Activated T-cell treated with anti-CD3 and anti-CD28 coated beads, Interleukin-2, amount 50 U/mL, for 72 hours (primary cell): ENCODE data around the gene NBPF10. TPM values are rescaled to one million over a fixed set of nuclear protein-coding genes. Genes with fewer than 3 reads are reported as not detected.
"Not testable (repeated sequence)": the region's sequence is repeated elsewhere in the genome, so short reads cannot be mapped to it uniquely, and the experiment has no call there.

Source experiments
- ATAC-seq, 2 donors: fragments of 150-1000 bp; cut with Tn5 transposase; replicated peaks in 1 of 2; 2 replicates each; pipeline ENCODE4 v1.10.0; 2021; ENCODE audit warnings: moderate library complexity in 2 of 2, mild to moderate bottlenecking in 1 of 2
- DNase-seq, 2 donors: peaks; one replicate each; pipeline ENCODE4 v3.0.0; 2021 to 2022; ENCODE audit warnings: mixed read lengths in 1 of 2
- H3K27ac Mint-ChIP-seq: one replicate; pipeline ENCODE4 v1.8.0; 2022; ENCODE audit warnings: mild to moderate bottlenecking, moderate library complexity, mixed read lengths
- H3K27me3 Mint-ChIP-seq: one replicate; pipeline ENCODE4 v1.8.0; 2022; ENCODE audit warnings: low read depth, mixed read lengths
- H3K36me3 Mint-ChIP-seq, 2 donors: one replicate each; pipeline ENCODE4 v1.8.0; 2022; ENCODE audit warnings: mixed read lengths in 2 of 2, mild to moderate bottlenecking in 1 of 2; ENCODE audit not compliant: insufficient read depth in 2 of 2
- H3K4me1 Mint-ChIP-seq: one replicate; pipeline ENCODE4 v1.8.0; 2022; ENCODE audit warnings: low read depth, mixed read lengths
- H3K4me3 Mint-ChIP-seq, 2 donors: one replicate each; pipeline ENCODE4 v1.8.0; 2022; ENCODE audit warnings: mild to moderate bottlenecking in 2 of 2, mixed read lengths in 2 of 2, moderate library complexity in 2 of 2
- H3K9me3 Mint-ChIP-seq, 2 donors: one replicate each; pipeline ENCODE4 v1.8.0; 2022; ENCODE audit warnings: mixed read lengths in 2 of 2
- total RNA-seq, 2 donors: library from RNA; stranded (reverse); gene quantifications; one replicate each; pipeline ENCODE4 v1.2.3, GENCODE V29; 2022

The NBPF10 gene, protein sequence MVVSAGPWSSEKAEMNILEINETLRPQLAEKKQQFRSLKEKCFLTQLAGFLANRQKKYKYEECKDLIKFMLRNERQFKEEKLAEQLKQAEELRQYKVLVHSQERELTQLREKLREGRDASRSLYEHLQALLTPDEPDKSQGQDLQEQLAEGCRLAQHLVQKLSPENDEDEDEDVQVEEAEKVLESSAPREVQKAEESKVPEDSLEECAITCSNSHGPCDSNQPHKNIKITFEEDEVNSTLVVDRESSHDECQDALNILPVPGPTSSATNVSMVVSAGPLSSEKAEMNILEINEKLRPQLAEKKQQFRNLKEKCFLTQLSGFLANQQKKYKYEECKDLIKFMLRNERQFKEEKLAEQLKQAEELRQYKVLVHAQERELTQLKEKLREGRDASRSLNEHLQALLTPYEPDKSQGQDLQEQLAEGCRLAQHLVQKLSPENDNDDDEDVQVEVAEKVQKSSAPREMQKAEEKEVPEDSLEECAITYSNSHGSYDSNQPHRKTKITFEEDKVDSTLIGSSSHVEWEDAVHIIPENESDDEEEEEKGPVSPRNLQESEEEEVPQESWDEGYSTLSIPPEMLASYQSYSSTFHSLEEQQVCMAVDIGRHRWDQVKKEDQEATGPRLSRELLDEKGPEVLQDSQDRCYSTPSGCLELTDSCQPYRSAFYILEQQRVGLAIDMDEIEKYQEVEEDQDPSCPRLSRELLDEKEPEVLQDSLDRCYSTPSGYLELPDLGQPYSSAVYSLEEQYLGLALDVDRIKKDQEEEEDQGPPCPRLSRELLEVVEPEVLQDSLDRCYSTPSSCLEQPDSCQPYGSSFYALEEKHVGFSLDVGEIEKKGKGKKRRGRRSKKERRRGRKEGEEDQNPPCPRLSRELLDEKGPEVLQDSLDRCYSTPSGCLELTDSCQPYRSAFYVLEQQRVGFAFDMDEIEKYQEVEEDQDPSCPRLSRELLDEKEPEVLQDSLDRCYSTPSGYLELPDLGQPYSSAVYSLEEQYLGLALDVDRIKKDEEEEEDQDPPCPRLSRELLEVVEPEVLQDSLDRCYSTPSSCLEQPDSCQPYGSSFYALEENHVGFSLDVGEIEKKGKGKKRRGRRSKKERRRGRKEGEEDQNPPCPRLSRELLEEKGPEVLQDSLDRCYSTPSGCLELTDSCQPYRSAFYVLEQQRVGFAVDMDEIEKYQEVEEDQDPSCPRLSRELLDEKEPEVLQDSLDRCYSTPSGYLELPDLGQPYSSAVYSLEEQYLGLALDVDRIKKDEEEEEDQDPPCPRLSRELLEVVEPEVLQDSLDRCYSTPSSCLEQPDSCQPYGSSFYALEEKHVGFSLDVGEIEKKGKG (N-terminal part only)
- 1 to 10 TPM; 2.3 to 2.5 TPM for total RNA-seq

DNA sequence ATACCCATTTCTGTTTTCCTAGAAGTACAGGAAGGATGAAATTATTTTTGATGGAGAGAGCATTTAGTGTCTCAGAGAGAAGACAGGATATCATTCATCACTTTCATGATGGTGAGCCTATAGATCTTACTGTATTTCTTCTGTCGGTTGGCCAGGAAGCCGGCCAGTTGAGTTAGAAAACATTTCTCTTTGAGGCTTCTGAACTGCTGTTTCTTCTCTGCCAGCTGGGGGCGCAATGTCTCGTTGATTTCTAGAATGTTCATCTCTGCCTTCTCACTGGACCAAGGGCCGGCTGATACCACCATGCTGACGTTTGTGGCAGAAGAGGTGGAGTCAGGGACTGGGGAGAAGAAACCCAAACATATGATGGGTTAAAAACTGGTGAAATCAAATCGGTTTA lies at the start of gene NBPF10:
TSS of gene NBPF10 (minus strand) at position 340 of the 400 bp plus-strand sequence. CDS start at position 305, 35 bp downstream.
- not testable (repeated sequence) for H3K27me3 Mint-ChIP-seq, H3K9me3 Mint-ChIP-seq, ATAC-seq, H3K36me3 Mint-ChIP-seq, H3K27ac Mint-ChIP-seq, H3K4me3 Mint-ChIP-seq, DNase-seq, H3K4me1 Mint-ChIP-seq

DNA sequence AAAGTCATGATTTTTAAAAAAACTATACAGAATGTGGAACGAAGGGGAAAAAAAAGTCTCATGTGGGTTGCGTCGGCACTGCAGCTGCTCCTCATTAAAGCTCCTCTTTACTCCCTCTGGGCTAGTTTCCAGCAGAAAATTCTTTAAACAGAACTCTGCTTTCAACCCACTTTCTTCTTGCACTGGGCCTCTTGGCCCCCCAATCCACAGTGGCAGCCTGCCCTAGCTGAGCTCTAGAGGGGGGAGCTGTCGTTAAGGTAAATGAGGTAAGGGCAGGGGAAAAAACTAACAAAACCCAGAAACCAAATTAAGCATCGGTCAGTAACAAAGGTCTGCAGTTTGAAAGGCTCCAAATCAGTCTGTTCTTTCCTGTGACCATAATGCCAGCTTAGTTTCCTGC lies 29.9 kb upstream of the NBPF10 start:
- not testable (repeated sequence) for ATAC-seq, H3K27me3 Mint-ChIP-seq, H3K27ac Mint-ChIP-seq, H3K9me3 Mint-ChIP-seq, H3K4me1 Mint-ChIP-seq, H3K4me3 Mint-ChIP-seq, H3K36me3 Mint-ChIP-seq, DNase-seq

DNA sequence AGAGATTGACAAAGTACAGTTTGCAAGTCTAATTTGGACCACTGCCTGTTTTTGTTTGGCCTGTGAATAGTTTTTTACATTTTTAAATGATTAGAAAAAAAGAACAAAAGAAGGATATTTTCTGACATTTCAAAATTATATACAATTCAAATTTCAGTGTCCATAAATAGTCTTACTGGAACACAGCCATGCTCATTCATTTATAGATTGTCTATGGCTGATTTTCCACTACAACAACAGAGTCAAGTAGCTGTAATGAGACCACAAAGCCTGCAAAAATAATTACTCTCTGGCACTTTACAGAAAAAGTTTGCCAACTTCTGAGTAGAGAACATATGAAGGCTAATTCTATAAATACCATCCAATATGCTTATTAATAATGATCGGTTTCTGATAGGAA lies 23.1 kb upstream of the NBPF10 start:
- H3K36me3 Mint-ChIP-seq, H3K27ac Mint-ChIP-seq, H3K4me3 Mint-ChIP-seq, H3K27me3 Mint-ChIP-seq, H3K9me3 Mint-ChIP-seq, DNase-seq, ATAC-seq, H3K4me1 Mint-ChIP-seq: not testable (repeated sequence)

DNA sequence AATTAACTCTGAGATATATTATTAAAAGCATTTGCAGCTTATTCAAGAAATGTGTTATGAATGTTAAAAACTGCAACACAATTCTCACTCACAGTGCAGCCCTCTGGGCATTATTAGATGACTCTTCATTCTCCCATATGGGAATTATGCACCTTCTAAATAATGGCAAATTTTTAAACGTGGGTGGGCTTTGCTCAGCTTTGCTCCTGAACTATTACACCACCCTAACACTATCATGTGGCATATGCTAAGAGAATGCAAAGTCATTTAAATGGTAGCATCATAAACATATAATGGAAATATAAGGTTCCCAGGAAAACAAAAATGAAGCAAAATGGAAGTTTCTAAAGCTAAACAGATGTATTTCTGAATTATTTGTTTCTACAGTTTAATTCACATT lies 22.7 kb upstream of the NBPF10 start:
- H3K36me3 Mint-ChIP-seq, H3K27ac Mint-ChIP-seq, H3K9me3 Mint-ChIP-seq, ATAC-seq, H3K4me1 Mint-ChIP-seq, H3K4me3 Mint-ChIP-seq, H3K27me3 Mint-ChIP-seq, DNase-seq: not testable (repeated sequence)

Other genes starting within 250 kb of the NBPF10 start
- gene ITGA10, start 234.8 kb downstream of the NBPF10 start, total RNA-seq: 1 to 10 TPM; 1.7 to 3.5 TPM
- gene PEX11B, start 226.1 kb downstream of the NBPF10 start, total RNA-seq: 10 to 100 TPM; 39.8 to 44.0 TPM
- gene RBM8A, start 217.3 kb downstream of the NBPF10 start, total RNA-seq: 100 to 1,000 TPM; 238 to 244 TPM
- gene LIX1L, start 186.8 kb downstream of the NBPF10 start, total RNA-seq: 10 to 100 TPM; 36.9 to 39.5 TPM
- 1 to 10 TPM; 2.6 to 3.6 TPM for gene ANKRD34A, start 180.2 kb downstream of the NBPF10 start, total RNA-seq
- 10 to 100 TPM; 32.5 to 36.1 TPM for gene POLR3GL, start 180.1 kb downstream of the NBPF10 start, total RNA-seq
- gene TXNIP, start 148.2 kb downstream of the NBPF10 start, total RNA-seq: 100 to 1,000 TPM; 141 to 212 TPM
- gene HJV, start 123.1 kb downstream of the NBPF10 start, total RNA-seq: not detected
- gene NOTCH2NLA, start 84.2 kb upstream of the NBPF10 start, total RNA-seq: 10 to 100 TPM; 36.6 to 39.3 TPM